Natural killer cell (primary cell): ENCODE measurements around the gene TMEM217. TPM values are rescaled to one million over a fixed set of nuclear protein-coding genes. Genes with fewer than 3 reads are reported as not detected.

Experiments
- ATAC-seq, 3 donors: fragments of 150-1000 bp in 2 of 3; fragments of 200-7000 bp in 1 of 3; cut with Tn5 transposase; 1 replicate in 1 of 3; 2 replicates in 2 of 3; pipeline ENCODE4 v1.10.0; 2021; ENCODE audit warnings: mild to moderate bottlenecking in 2 of 3, moderate library complexity in 2 of 3
- DNase-seq, 2 donors: peaks; one replicate each; pipeline versions ENCODE4 v3.0.0 to v3.0.0-alpha.2; 2013 to 2021; ENCODE audit warnings: mixed read lengths in 1 of 2
- H3K27ac ChIP-seq: one replicate; pipeline ENCODE4 v1.5.1; 2013; ENCODE audit warnings: mild to moderate bottlenecking, low read length
- H3K27me3 ChIP-seq: one replicate; pipeline ENCODE4 v1.6.1; 2013; ENCODE audit warnings: low read length; ENCODE audit not compliant: control insufficient read depth, insufficient read depth
- H3K36me3 ChIP-seq: one replicate; pipeline ENCODE4 v1.6.1; 2013; ENCODE audit warnings: low read length; ENCODE audit not compliant: control insufficient read depth, insufficient read depth
- H3K4me1 ChIP-seq: one replicate; pipeline ENCODE4 v1.6.1; 2013; ENCODE audit warnings: low read length; ENCODE audit not compliant: control insufficient read depth, insufficient read depth
- H3K4me3 ChIP-seq: one replicate; pipeline ENCODE4 v1.5.1; 2013; ENCODE audit warnings: low read length
- H3K9me3 ChIP-seq: one replicate; pipeline ENCODE4 v1.6.1; 2013; ENCODE audit warnings: low read length; ENCODE audit not compliant: control insufficient read depth, insufficient read depth
- H3K27ac Mint-ChIP-seq, 2 donors: one replicate each; pipeline ENCODE4 v1.8.0; 2022; ENCODE audit warnings: mild to moderate bottlenecking in 2 of 2, mixed read lengths in 2 of 2, moderate library complexity in 1 of 2
- H3K27me3 Mint-ChIP-seq, 2 donors: one replicate each; pipeline ENCODE4 v1.8.0; 2022; ENCODE audit warnings: low read depth in 2 of 2, mixed read lengths in 2 of 2
- H3K36me3 Mint-ChIP-seq: one replicate; pipeline ENCODE4 v1.8.0; 2022; ENCODE audit warnings: mixed read lengths
- H3K4me1 Mint-ChIP-seq, 2 donors: one replicate each; pipeline ENCODE4 v1.8.0; 2022; ENCODE audit warnings: mixed read lengths in 2 of 2
- H3K4me3 Mint-ChIP-seq: one replicate; pipeline ENCODE4 v1.8.0; 2022; ENCODE audit warnings: mild to moderate bottlenecking, moderate library complexity, mixed read lengths
- H3K9me3 Mint-ChIP-seq, 2 donors: one replicate each; pipeline ENCODE4 v1.8.0; 2022; ENCODE audit warnings: mixed read lengths in 2 of 2
- WGBS: methylation state at CpG from one replicate; pipeline ENCODE4 v1.1.7; 2013; ENCODE audit warnings: missing lambda C conversion rate; ENCODE audit not compliant: insufficient coverage; 5-methylcytosine and 5-hydroxymethylcytosine counted together
- intact Hi-C: fragments of 100-400 bp; cut with micrococcal nuclease; formaldehyde crosslinking; loops from one replicate; pipeline ENCODE4 v1.14.2; 2022
- total RNA-seq, 4 donors: library from RNA; stranded (reverse); fragments of 120-200 nt in 1 of 4; gene quantifications; one replicate each; pipeline versions ENCODE4 v1.2.3 to v1.2.4, GENCODE V29; 2013 to 2022
- TF ChIP-seq, protein P1 (sequence below): fragments of 200-600 bp; IDR thresholded peaks from one replicate; pipeline ENCODE4 v1.8.0; 2022; ENCODE audit warnings: antibody characterized with exemption

The TMEM217 gene
- total RNA-seq, 3 donors from 2014 or later (not counting 1 experiment from before 2014, with no cell fraction given): 0.75 to 2.1 (median 0.75) TPM

DNA sequence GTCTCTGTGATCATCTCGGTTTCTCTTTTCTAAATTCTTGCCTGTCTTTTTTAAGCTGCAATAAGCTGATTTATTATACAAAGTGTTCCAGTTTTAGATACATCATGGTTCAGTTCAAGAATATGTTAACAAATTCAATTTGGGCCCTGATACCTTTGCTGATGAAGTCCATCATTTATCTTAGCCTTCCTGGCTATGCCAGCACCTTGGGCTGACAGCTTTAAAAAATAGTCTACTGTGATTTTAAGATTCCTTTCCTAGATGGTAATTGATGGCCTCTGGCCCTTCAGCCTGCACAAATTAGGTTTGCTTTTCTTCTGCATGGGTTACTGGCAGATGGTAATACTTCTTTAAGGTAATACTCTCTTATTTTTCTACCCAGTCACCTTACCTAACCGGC is 7.1 kb upstream of the TMEM217 start:
- Mint-ChIP-seq H3K36me3 (no peaks in the 10 kb centered on the region), H3K4me1 (peaks cover 15 to 34% of the 10 kb centered on the region in 2 donors), H3K27ac (no peak overlapping the region), H3K4me3 (no peak overlapping the region), H3K27me3 (no peaks in the 10 kb centered on the region), H3K9me3 (no peaks in the 10 kb centered on the region)
- DNase-seq (no peak), ATAC-seq (no peak)
- intact Hi-C loops: no loop called here
- no peaks in the 10 kb centered on the region for H3K27me3 ChIP-seq
- no peak overlapping the region for H3K27ac ChIP-seq
- H3K36me3 ChIP-seq: peaks cover 4% of the 10 kb centered on the region
- no peak overlapping the region for H3K4me3 ChIP-seq
- H3K4me1 ChIP-seq: no peaks in the 10 kb centered on the region
- WGBS: 86% methylated on average over 1 of the region's 2 CpGs
- TF ChIP-seq, protein P1, sequence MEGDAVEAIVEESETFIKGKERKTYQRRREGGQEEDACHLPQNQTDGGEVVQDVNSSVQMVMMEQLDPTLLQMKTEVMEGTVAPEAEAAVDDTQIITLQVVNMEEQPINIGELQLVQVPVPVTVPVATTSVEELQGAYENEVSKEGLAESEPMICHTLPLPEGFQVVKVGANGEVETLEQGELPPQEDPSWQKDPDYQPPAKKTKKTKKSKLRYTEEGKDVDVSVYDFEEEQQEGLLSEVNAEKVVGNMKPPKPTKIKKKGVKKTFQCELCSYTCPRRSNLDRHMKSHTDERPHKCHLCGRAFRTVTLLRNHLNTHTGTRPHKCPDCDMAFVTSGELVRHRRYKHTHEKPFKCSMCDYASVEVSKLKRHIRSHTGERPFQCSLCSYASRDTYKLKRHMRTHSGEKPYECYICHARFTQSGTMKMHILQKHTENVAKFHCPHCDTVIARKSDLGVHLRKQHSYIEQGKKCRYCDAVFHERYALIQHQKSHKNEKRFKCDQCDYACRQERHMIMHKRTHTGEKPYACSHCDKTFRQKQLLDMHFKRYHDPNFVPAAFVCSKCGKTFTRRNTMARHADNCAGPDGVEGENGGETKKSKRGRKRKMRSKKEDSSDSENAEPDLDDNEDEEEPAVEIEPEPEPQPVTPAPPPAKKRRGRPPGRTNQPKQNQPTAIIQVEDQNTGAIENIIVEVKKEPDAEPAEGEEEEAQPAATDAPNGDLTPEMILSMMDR: no peak
- no peaks in the 10 kb centered on the region for H3K9me3 ChIP-seq

DNA sequence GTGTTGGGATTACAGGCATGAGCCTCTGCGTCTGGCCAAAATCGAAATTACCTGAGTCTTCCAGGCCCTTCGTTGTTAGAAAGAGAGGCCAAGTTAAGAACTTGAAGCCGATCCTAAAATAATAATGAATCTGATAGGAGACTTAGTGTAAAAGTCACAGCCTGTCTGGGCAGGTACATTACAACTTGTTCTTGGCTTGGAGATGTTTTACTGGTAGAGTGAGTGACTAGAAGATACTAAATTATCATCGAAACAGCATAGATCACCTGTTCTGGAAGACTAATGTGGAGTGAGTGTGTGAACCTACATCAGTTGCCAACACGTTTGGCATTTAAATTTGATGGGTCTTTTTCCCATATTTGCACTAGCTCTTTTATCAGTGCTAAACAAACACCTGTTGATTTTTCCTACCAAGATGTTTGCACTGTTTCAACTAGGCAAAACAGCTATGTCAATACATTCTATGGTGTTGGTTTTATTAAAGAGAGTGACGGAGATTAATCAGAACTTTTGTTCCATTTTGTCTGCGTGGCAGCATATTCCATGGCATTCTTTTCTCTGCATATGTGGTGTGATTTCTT is 4.6 kb upstream of the TMEM217 start:
- no peak overlapping the region for H3K27ac ChIP-seq
- no peaks in the 10 kb centered on the region for H3K9me3 ChIP-seq
- ATAC-seq: no peak
- Mint-ChIP-seq H3K27ac (no peak overlapping the region), H3K4me3 (no peak overlapping the region), H3K9me3 (no peaks in the 10 kb centered on the region), H3K4me1 (peaks cover 34 to 46% of the 10 kb centered on the region in 2 donors), H3K36me3 (no peaks in the 10 kb centered on the region), H3K27me3 (no peaks in the 10 kb centered on the region)
- no peak overlapping the region for H3K4me3 ChIP-seq
- no peaks in the 10 kb centered on the region for H3K27me3 ChIP-seq
- H3K36me3 ChIP-seq: no peaks in the 10 kb centered on the region
- TF ChIP-seq, protein P1: no peak
- WGBS: 91% methylated on average over 8 of the region's 8 CpGs
- intact Hi-C loops: no loop called here
- H3K4me1 ChIP-seq: peaks cover 13% of the 10 kb centered on the region
- no peak for DNase-seq

DNA sequence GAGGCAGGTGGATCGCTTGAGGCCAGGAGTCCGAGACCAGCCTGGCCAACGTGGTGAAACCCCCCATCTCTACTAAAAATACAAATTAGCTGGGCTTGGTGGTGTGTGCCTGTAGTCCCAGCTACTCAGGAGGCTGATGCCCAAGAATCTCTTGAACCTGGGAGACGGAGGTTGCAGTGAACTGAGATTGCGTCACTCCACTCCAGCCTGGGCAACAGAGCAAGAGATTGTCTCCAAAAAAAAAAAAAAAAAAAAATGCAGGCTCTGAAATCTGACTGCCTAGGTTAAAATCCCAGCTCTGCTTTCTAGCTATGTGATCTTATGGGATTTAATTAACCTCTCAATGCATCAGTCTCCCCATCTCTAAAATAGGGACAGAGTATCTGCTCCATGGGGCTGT is 3.3 kb upstream of the TMEM217 start:
- no peak overlapping the region for H3K27ac Mint-ChIP-seq
- no peak for ATAC-seq

More for the DNA sequence above, 3.3 kb upstream of the TMEM217 start:
- no peaks in the 10 kb centered on the region for H3K9me3 Mint-ChIP-seq
- DNase-seq: no peak
- no peaks in the 10 kb centered on the region for H3K36me3 ChIP-seq
- WGBS: 98% methylated on average over 3 of the region's 5 CpGs
- H3K27me3 ChIP-seq: no peaks in the 10 kb centered on the region
- H3K4me1 ChIP-seq: peaks cover 18% of the 10 kb centered on the region
- intact Hi-C loops: no loop called here
- no peaks in the 10 kb centered on the region for H3K9me3 ChIP-seq
- H3K4me3 Mint-ChIP-seq: no peak overlapping the region
- H3K4me3 ChIP-seq: no peak overlapping the region
- TF ChIP-seq, protein P1: no peak
- H3K36me3 Mint-ChIP-seq: no peaks in the 10 kb centered on the region
- peaks cover 41 to 55% of the 10 kb centered on the region in 2 donors for H3K4me1 Mint-ChIP-seq
- H3K27ac ChIP-seq: no peak overlapping the region
- H3K27me3 Mint-ChIP-seq: no peaks in the 10 kb centered on the region
